H1 (cell line): Measurements from ENCODE around the gene MT1B.

Experiments used
- ASH2L ChIP-seq: fragments of 200-600, 300-600 bp; sonication (generic); IDR thresholded peaks from one replicate; pipeline ENCODE4 v1.7.1; 2017; ENCODE audit warnings: low read length
- ATF3 ChIP-seq: IDR thresholded peaks from 2 replicates; pipeline ENCODE4 v1.6.1; 2011; ENCODE audit warnings: low read depth, mild to moderate bottlenecking, low read length; ENCODE audit not compliant: insufficient read depth
- CHD2 ChIP-seq: IDR thresholded peaks from 2 replicates; pipeline ENCODE4 v1.6.1; 2012; ENCODE audit warnings: low read length, improper control_type of control experiment
- CTCF ChIP-seq, 3 experiments: IDR thresholded peaks; 1 replicate in 2 of 3; 2 replicates in 1 of 3; pipeline versions ENCODE4 v1.5.1 to v1.6.1; 2011; ENCODE audit warnings: low read length in 3 of 3, mild to moderate bottlenecking in 3 of 3, inconsistent platforms in 2 of 3, low read depth in 1 of 3, moderate library complexity in 1 of 3; ENCODE audit not compliant: insufficient read depth in 1 of 3; ENCODE audit errors: control extremely low read depth in 1 of 3
- EP300 ChIP-seq, 2 experiments: IDR thresholded peaks; 1 replicate in 1 of 2; 2 replicates in 1 of 2; pipeline ENCODE4 v1.6.1; 2011 to 2012; ENCODE audit warnings: low read depth in 2 of 2, low read length in 2 of 2, mild to moderate bottlenecking in 2 of 2, borderline replicate concordance in 1 of 2, inconsistent platforms in 1 of 2, moderate library complexity in 1 of 2
- MAX ChIP-seq: IDR thresholded peaks from 2 replicates; pipeline ENCODE4 v1.6.1; 2012; ENCODE audit warnings: inconsistent platforms
- NANOG ChIP-seq: IDR thresholded peaks from 2 replicates; pipeline ENCODE4 v1.6.1; 2011; ENCODE audit warnings: low read length, low read depth, mild to moderate bottlenecking, inconsistent platforms; ENCODE audit not compliant: insufficient read depth, poor library complexity, severe bottlenecking
- POLR2A ChIP-seq, 2 experiments: IDR thresholded peaks; 1 replicate in 1 of 2; 2 replicates in 1 of 2; pipeline ENCODE4 v1.6.1; 2011; ENCODE audit warnings: low read depth in 2 of 2, low read length in 2 of 2, mild to moderate bottlenecking in 2 of 2; ENCODE audit errors: control extremely low read depth in 1 of 2
- POLR2AphosphoS5 ChIP-seq: IDR thresholded peaks from 2 replicates; pipeline ENCODE4 v1.6.1; 2011; ENCODE audit warnings: low read depth, low read length
- RNF2 ChIP-seq: fragments of 200-900, 300-1000 bp; sonication (generic); IDR thresholded peaks from 2 replicates; pipeline ENCODE4 v1.7.1; 2016; ENCODE audit warnings: borderline replicate concordance, low read depth, mild to moderate bottlenecking, antibody characterized with exemption, low read length; ENCODE audit not compliant: poor library complexity, severe bottlenecking; ENCODE audit errors: missing control alignments
- SIRT6 ChIP-seq: IDR thresholded peaks from one replicate; pipeline ENCODE4 v1.7.1; 2012; ENCODE audit warnings: low read length, inconsistent platforms
- TEAD4 ChIP-seq: IDR thresholded peaks from 2 replicates; pipeline ENCODE4 v1.6.1; 2012; ENCODE audit warnings: low read depth, low read length, inconsistent platforms, mixed read lengths
- YY1 ChIP-seq: IDR thresholded peaks from 2 replicates; pipeline ENCODE4 v1.6.1; 2011; ENCODE audit warnings: low read depth, mild to moderate bottlenecking, low read length
- TF ChIP-seq, protein P1 (sequence below): IDR thresholded peaks from 2 replicates; pipeline ENCODE4 v1.6.1; 2012; ENCODE audit warnings: low read length, inconsistent platforms

- TF ChIP-seq TEAD4 = no peak
- TF ChIP-seq EP300 (IDR thresholded peaks at IDR 0.05; ENCODE audit: borderline replicate concordance in 1 of 2, low read depth in 2 of 2, low read length in 2 of 2) = no peak
- no peak for TF ChIP-seq CTCF (IDR thresholded peaks at IDR 0.05; ENCODE audit: control extremely low read depth in 1 of 3, insufficient read depth in 1 of 3, low read depth in 1 of 3, low read length in 3 of 3)
- no peak for TF ChIP-seq POLR2A (IDR thresholded peaks at IDR 0.05; ENCODE audit: control extremely low read depth in 1 of 2, low read depth in 2 of 2, low read length in 2 of 2)
- no peak for TF ChIP-seq CHD2
- no peak for TF ChIP-seq MAX
- no peak for TF ChIP-seq POLR2AphosphoS5
- TF ChIP-seq SIRT6 = no peak
- no peak for TF ChIP-seq NANOG
- TF ChIP-seq RNF2 = no peak
- no peak for TF ChIP-seq YY1
- TF ChIP-seq, protein P1, sequence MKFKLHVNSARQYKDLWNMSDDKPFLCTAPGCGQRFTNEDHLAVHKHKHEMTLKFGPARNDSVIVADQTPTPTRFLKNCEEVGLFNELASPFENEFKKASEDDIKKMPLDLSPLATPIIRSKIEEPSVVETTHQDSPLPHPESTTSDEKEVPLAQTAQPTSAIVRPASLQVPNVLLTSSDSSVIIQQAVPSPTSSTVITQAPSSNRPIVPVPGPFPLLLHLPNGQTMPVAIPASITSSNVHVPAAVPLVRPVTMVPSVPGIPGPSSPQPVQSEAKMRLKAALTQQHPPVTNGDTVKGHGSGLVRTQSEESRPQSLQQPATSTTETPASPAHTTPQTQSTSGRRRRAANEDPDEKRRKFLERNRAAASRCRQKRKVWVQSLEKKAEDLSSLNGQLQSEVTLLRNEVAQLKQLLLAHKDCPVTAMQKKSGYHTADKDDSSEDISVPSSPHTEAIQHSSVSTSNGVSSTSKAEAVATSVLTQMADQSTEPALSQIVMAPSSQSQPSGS = no peak
- no peak for TF ChIP-seq ASH2L
- no peak for TF ChIP-seq ATF3
These were observed 41.6 kb upstream of the MT1B start for GRCh38 chr16:56610017-56610608.
